Prostate gland (tissue), 2 donors: ENCODE measurements around the gene GPATCH4.

Experiments
- POLR2A ChIP-seq: fragments of 450-650 bp; IDR thresholded peaks from one replicate; pipeline ENCODE4 v1.6.1; 2016; ENCODE audit warnings: antibody characterized with exemption, mild to moderate bottlenecking
- POLR2AphosphoS5 ChIP-seq: sonication (generic); formaldehyde crosslinking; IDR thresholded peaks from one replicate; pipeline ENCODE4 v1.6.1; 2017; ENCODE audit warnings: antibody characterized with exemption
- TF ChIP-seq, protein P1 (sequence below), 4 experiments: fragments of 200-600 bp in 2 of 4; fragments of 450-650 bp in 2 of 4; sonication (generic) in 2 of 4; IDR thresholded peaks; 1 replicate in 3 of 4; 2 replicates in 1 of 4; pipeline ENCODE4 v1.5.1; 2016 to 2019; ENCODE audit warnings: antibody characterized with exemption in 4 of 4, mild to moderate bottlenecking in 2 of 4, moderate library complexity in 2 of 4

DNA sequence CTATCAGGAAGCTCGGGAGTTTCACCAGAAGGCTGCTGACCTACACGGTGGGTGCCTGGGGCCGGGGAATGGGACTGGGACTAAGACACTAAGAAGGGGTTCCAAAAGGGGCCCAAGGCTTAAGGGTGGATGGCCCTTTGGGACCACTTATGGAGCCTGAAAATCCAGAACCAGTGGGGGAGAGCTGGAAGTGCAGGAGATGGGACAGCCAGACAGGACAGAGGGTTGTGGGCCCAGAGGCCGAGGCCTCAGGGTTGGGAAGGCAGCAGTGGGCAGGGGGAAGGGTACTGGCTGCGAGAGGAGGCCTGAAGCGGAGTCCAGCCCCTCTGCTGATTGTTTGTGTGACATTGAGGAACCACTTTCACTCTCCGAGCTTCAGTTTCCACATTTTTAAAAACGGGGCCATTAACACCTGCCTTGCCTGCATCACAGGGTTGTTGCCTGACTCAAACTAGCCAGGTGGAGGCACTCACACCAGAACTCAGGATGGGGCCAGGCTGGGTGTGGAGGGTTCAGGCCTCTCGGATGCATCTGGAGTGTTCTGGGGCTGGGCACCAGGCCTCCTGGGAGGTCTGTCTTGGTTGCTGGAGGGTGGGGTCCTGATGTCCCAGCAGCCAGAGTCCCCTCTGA is 18.8 kb downstream of the GPATCH4 start:
- TF ChIP-seq POLR2AphosphoS5, result no peak
- TF ChIP-seq, protein P1, sequence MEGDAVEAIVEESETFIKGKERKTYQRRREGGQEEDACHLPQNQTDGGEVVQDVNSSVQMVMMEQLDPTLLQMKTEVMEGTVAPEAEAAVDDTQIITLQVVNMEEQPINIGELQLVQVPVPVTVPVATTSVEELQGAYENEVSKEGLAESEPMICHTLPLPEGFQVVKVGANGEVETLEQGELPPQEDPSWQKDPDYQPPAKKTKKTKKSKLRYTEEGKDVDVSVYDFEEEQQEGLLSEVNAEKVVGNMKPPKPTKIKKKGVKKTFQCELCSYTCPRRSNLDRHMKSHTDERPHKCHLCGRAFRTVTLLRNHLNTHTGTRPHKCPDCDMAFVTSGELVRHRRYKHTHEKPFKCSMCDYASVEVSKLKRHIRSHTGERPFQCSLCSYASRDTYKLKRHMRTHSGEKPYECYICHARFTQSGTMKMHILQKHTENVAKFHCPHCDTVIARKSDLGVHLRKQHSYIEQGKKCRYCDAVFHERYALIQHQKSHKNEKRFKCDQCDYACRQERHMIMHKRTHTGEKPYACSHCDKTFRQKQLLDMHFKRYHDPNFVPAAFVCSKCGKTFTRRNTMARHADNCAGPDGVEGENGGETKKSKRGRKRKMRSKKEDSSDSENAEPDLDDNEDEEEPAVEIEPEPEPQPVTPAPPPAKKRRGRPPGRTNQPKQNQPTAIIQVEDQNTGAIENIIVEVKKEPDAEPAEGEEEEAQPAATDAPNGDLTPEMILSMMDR (IDR thresholded peaks at IDR 0.05), result no peak
- TF ChIP-seq POLR2A, result no peak
